Activated gamma-delta T cell treated with Interleukin-2 at 50 U/mL for 16 hours (primary cell): Measurements from ENCODE around the gene CMKLR1.

Experiments
- DNase-seq: peaks from one replicate; pipeline ENCODE4 v3.0.0-alpha.2; 2020

Gene CMKLR1

DNA sequence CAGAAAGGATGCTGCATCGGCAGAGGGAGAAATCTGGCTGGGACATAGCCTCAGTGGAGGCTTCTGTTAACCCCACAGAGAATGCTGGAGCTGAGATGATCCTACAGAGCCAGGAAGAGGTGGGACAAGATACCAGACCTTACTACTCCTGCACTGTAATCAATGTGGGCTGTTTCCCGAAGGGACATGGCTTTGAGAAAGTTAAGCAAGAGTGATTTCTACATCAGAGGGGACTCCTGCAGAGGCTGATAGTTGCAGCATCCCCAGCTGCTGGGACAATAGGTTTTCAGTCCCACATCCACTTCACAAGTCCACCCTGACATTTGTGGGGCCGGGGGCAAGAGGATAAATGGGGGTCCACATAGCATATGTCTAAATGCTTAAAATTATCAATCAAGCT is 22.5 kb upstream of the CMKLR1 start:
- no peak for DNase-seq

DNA sequence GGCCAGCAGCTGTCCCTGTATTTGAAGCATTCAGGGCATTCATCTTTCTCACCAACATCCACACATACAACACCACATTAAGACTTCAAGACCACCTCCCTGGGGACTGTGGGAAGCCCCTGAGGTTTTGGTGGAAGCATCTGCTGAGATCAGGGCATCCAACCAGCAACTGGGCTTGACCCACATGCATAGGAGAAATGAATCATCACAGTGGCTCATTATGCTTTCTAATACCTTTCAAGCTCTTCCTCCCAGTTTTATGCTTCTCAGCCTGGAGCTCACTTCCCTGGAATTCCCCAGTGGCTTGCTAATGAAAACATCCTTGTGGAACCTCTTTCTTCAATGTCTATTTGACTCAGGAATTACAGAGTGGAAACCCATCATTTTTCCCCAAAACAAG is 21.4 kb upstream of the CMKLR1 start:
- DNase-seq: no peak

DNA sequence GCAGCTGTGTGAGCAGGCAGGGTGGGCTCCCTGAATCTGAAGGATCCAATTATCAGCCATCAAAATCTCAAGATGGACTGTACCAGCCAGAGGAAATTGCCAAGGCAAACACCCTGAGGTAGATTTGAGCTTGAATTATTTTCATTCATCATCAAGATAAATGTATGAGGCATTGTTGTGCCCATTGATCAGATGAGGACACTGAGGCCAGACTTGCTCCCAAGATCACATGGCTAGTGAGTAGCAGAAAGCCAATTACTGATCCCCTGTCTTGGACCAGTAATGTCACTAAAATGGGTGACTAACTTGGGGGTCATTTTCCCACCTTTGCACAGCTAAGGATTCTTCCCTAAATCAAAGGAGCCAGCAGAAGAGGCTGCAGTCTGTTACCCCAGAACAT is 20.9 kb upstream of the CMKLR1 start:
- no peak for DNase-seq

DNA sequence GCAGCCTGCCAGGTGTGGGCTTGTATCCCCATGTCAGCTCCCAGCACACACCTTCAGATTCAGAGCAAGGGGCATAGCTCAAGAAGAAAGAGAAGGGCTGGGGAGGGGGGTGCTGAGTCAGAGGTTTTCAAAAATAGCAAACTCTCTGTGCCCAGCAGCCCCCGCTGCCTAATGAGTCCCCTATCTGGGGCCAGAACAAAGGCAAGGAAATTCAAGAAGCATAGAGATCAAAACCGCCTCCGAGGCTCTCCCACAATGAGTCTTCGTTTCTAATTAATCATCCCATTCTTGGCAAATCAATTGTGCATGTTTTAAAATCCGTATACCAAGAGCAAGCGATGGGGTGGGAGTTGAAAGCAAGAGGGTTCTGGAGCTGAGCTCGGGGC is 19.5 kb upstream of the CMKLR1 start:
- DNase-seq: no peak

DNA sequence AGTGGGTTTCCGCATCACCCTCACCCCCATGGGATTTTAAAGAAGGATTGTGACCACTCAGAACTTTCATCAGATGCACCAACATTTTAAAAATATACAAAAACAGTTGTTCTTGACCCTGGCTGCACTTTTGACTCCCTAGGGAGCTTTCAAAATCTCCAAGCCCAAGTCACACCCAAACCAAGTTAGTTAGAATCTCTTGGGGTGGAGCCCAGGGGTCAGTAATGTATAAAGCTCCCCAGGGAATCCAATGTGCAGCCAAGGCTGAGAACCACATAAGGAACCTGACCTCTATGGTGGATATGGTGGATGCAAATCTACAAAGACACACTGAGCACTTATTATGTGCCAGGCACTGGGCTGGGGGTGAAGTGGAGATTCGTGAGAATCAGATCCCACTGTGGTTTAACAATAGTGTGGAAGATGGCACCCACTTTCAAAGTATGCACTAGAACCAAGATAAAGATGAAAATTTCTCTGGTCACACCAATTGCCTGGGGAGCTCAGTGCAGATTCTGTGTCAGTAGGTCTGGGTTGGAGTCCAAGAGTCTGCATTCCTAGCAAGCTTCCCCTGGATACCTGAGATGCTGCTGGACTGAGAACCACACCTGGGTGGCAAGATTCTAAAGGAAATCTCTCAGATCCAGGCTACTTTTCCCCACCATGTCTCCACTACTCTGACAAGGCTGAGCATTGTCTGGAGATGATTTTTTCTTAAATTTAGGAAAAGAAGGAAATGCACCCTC is 18.9 kb upstream of the CMKLR1 start:
- DNase-seq: no peak

DNA sequence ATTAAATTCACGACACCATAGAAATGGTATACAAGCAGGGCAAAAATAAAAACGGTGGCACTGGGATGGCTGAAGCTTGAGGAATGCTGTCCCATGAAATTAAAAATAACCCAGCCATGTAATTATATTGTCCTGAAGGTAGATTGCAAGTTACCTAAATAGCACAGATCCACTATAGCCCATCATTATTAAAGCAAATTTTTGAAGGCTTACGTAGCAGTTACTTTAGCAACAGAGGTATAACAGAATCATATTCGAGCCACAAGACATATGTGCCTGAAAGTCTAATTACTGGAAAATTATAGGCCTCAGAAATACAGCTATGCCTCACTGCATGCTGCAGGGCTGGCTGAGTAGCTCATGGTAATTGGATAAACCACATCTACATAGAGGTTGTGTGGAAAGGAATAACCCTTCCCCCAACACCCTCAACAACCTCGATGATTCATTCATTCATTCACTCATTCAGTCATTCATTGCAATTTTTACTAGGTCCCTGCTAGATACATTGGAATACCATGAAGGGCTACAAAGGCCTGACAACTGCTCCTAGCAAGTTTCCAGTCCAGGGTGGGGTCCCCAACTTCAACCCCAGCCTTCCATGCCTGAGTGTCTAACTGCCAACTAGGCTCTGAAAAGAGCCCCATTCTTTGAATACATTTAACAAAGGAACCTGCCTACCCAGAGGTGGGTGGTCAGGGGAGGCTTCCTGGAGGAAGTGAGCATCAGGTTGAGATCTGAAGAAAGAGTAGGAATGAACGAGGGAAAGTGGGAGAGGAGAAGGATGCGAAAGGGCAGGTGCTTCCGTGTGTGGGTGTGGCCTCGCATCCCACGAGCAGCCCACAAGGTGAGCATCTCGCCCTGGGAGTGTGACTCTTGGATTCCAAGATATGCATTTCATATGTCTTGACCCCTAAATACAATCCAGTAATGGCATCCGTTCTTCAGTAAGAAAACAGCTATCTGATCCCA is 18.0 kb upstream of the CMKLR1 start:
- DNase-seq: no peak

DNA sequence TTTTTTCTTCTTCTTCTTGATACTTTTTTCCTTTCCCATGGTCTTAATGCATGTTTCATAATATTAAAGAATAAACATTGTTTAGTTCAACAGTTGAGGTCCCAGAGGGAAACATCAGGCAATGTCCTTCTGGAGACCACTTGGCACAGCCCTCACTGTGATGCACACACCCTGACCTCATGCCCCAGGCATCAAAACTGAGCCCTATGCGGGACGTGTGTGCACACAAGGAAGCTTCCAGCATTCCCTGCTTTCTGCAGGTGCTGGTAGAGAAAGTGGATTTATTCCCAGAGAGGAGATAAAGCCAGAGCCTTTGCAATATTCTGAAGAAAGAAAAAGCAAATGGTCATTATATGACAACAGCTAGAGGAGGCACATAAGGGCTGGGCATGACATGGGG is 16.0 kb upstream of the CMKLR1 start:
- no peak for DNase-seq

DNA sequence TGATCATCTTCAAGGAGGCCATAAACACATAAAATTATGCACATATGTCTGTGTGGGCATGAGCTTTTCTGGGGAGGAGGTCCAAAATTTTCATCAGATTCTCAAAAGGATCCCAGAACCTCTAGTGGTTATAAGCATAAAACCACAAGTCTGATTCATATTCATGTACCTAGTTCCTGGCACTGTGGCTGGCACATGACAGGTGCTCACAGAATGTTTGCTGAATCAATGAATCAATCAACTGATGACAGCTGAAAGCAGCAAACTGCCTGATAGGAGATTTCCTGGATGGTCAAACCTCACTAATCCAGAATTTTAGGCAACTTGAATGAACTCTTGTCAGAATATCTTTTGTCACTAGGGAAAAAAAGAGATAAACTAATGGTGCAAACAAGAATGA is 13.5 kb upstream of the CMKLR1 start:
- no peak for DNase-seq

DNA sequence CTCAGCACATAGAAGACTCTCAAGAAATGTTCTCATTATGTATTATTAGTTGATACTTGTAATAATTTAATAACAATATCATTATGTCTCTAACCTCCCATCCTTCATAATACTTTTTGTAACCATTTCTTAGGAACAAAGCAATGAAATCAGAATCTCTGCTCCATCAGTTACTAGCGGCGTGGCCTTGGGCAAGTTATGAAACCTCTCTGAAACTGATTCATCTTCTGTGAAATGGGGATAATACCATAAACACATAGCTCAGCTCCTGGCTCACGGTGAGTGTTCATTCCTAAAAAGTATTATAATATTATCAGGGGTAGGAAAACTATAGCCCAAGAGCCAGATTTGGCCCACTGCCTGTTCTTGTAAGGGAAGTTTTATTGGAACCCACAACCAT is 11.4 kb upstream of the CMKLR1 start:
- DNase-seq: no peak

DNA sequence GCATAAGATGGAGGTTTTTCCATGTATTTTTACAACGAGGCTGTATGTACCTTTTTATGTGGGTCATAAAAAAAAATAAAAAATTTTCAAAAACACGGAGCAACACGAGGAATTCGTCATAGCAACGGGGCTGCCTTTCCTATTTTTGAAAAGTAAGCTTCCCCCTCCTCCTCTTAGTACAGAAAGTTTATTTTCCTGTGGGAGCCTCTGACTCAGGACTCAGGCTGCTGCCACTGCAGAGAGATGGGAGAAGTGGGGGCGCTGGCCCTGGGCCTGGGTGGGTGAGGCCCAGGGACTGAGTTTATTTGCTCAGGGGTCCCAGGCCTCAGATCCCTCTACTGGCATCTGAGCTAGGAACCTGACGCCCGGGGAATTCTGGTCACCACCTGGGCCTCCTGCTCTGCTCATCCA is 10.2 kb upstream of the CMKLR1 start:
- no peak for DNase-seq

DNA sequence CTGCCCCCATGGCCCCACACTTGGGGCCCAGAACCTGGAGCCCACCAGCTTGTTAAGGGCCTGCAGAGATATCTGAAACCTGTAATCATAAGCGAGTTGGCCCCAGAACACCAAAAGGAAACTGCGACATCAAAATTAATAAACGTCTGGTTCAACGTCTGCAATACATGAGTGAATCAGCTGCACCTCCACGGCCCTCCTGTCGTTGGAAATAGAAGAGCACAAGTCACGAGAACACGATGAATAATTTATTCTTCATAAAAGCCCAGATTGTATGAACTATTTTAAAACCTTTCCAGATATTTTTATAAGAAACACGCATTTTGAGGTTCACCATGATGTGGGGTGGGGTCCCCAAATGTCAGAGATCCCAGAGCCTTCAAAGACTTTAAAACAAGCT is 9.7 kb upstream of the CMKLR1 start:
- no peak for DNase-seq

DNA sequence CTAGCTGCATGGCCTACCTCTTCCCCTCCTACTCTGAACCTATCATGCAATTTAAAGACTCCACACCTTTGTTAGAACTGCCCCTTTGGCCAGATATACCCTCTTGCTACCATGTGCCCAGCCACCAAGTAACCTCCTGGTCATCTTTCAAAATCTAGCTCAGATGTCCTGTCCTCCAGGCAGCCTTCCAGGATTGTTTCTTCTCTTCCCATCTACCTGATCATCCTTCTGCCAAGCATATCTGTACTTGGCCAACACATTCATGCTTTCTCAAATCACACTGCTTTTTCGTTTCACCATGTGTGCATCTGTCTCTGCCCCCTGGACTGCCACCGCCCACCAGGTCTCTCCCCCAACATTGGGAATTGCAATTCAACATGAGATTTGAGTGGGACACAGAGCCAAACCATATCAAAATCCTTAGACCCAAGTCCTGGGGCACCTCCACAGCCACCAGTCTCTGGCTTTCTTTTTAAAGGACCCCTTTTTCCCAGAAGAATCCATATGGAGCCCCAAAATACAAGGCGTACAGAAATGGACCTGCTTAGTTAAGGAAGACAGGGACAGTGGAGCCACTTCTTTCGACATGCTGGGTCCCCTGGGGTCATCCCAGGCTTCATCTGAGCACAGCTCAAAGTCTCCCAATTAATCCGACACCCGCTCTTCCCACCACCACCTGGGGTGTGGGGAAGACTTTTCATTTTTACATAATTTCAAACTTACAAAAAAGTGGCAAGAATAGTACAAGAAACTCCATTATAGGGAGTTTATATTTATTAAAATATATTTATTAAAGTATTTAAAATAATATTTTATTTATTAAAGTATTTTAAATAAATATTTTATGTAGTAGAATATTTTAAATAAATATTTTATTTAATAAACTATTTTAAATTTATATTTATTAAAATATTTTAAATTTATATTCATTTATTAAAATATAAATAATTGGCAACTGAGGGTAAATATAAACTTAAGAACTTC is 7.9 kb upstream of the CMKLR1 start:
- no peak for DNase-seq

DNA sequence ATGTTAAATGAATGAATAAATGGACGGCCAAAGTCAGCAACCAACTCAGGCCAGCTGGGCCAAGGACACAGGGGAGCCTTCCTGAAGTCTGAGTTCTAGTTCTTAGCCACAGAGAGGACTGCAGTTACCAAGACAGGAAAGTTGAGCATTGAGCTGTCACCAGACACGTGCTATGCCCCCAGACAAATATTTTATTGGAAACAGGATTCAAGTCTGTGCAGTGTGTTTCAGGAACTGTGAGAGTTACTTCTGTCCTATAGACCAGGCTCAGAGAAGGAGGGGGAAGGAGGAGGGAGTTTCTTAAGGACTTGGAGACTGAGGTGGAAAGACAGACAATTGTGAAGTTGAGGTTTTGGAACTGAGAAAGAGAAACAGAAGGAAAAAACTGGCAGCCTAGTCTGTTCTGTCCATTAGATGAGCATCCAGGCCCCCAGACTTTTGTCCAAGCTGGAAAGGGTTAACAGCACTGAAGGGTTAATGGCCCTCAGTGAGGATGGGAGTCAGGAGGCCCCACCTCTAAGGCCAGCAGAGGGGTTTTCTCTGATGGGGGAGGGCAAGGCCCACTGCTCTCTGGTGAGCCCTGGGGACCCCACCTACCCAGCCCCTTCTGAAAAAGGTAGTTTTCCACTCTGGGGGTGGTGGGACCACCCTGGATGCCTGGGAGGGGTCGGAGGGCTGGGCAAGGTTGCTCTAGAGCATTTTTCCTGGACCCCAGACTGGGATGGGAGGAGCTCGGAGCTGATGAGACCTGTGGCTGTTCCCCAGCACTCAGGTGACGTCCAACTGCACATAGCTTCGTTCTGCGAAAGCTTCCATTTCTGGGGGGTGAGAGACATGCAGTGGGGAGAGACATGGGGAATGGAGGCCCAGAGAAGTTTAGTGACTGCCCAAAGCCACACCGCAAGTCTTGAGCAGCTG is 6.9 kb upstream of the CMKLR1 start:
- no peak for DNase-seq

DNA sequence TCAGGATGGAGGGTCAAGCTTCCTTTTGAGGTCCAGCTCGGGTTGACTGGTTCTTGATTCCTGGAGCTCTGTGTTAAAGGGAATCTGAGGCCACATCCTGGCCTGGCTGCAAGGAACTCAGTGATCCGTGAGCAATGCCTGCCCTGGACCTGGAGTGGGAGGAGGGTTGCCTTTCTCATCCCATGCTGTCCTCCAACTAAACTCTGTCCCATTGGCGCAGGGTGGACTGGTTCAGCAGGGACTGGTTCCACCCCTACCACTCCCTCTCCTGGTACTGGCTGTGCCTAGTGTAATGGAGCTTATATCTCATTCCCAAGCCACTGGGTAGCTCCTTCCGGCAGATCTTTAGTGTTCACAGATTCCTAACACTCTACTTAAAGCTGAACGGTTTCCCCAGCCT is 3.9 kb upstream of the CMKLR1 start:
- no peak for DNase-seq

DNA sequence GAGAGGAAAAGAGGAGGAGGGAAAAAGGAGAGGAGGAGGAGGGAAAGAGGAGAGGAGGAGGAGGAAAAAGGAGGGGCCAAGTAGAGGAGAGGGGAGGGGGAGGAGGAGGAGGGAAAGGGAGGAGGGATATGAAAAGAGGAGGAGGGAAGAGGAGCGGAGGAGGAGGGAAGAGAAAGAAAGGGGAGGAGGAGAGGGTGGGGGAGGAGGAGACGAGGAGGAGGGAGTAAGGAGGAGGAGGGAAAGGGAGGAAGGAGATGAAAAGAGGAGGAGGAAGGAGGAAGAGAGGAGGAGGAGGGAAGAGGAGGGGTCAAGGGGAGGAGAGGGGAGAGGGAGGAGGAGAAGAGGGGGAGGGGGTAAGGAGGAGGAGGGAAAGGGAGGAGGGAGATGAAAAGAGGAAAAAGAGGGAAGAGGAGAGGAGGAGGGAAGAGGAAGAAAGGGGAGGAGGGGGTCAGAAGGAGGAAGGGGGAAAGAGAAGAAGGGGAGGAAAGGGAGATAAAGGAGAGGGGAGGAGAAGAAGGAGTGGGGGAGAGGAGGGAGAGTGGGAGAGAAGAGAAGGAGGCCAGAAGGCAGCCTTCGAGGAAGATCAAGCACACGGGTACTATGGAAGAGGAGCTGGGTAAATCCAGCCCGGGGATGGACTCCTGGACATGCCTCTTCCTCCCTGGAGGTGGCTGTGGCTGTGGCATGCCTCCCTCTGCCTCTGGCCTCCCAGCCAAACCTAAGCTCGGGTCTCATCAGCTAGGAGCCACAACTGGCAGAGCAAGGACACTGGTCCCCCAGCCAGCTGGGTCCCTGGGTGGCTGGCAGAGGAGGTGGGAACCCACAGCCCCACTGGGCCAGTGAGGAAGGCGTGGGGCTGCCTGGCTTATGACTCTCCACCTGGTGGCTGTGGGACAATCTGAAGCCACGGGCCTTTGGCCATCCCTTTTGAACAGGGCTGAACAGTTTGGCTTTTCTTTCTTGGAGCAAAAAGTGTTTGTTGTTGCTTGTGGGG is 3.0 kb upstream of the CMKLR1 start:
- DNase-seq: no peak

DNA sequence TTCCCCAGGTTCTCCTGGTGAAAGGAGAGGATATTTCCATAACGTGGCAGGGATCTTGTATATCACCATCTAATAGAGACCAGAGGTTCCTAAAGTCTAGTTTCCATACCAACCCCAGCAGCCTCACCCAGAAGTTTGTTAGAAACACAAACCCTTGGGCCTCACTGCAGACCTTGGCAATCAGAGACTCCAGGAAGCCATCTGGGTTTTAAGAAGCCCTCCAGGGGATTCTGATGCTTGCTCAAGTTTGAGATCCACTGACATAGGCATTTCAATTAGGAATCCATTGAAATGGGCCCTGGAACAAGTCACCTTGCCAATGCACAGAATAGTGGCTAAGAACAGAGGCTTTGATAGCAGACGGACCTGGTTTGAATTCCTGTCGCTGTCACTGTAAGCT is 2.2 kb upstream of the CMKLR1 start:
- no peak for DNase-seq

DNA sequence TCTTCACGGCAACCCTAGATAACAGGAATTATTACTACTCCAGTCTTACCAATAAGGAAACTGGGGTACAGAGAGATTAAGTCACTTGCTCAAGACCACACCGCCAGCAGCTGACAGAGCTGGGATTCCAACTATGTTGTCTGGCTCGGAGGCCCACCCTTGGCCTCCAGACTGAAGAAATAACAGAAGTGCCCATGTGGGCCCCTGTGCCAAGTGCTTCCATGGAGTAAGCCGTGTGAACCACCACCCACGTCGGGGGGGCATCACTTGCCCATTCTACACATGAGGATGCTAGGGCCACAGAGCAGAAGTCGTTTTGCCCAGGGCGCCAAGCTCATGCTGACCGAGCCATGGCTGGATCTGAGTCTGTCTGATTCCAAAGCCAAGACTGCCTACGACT is 926 bp upstream of the CMKLR1 start:
- no peak for DNase-seq

DNA sequence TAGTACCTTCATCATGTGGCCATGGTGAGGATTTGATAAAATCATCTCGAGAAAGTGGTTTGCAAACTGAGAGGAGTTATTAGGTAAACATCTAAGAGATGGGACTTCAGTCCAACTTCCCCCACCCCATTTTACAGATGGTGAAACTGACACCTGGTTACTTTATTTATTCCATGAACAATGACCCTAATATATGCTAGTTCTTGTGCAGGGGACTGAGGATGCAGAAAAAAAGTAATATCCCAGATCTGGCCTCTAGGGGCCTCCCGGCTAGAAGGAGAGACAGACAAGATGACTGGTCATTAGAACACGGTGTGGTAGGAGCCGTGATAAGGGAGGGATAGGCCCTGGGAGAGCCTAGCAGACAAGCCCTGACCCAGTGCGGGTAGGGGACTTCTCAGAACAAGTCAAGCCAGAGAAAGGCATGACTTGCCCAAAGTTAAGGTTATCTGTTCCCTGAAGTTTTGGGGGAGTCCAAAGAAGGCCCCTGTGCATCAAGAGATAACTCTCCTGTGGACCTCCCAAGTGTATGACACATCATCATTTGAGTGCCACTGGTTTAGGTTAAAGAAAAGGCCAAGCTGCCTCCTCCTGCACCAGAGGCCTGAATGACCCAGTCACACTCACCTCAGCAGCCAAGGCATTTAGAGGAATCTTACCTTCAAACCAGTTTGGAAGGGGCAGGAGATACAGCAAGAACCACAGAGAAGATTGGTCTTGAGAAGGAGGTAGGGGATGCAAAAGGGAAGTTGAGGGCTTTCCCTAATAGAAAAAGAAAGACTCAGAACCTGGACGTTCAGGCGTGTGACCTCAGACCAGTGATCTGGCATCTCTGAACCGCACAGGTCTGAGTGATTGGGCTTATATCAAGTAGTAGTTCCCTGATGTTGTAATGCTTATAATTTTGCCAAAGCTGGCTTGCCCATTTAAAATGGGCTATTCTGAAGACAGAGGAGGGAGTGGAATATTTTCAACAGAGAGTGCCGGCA is 1.6 kb downstream of the CMKLR1 start:
- no peak for DNase-seq
